Measurements from ENCODE around the gene RIPK4. TPM values are rescaled to one million over a fixed set of nuclear protein-coding genes. Genes with fewer than 3 reads are reported as not detected.

RIPK4 gene
- total RNA-seq, 4 donors from 2014 or later, result 4.4 to 20.5 (median 10.6) TPM

DNA sequence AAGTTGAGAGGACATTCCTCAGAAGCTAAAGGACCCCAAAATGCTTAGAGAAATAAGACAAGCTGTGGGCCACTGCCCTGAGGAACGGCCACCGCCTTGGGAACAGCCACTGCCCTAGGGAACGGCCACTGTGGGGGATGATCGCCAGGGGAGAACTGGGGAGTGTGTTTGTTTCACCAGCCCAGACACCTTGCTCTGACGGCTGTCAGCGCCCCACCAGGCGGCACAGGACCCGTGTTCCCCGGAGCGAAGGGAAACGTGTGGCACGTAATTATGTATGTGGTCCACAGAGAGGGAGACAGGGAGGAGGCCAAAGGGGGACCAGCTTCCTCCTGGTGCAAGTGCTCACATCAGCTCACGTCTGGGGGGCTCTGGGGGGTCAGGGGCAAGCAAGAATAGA, 45.8 kb upstream of the RIPK4 start:
- no peaks in the 10 kb centered on the region for H3K9me3 ChIP-seq
- WGBS, 2 donors (ENCODE audit: low coverage in 1 of 2), result 86 to 91% methylated on average over 7 to 13 of the region's 13 CpGs
- peaks cover 0 to 4% (median 2%) of the 10 kb centered on the region in 4 donors for H3K4me1 ChIP-seq
- TF ChIP-seq POLR2AphosphoS5 (IDR thresholded peaks at IDR 0.05), result no peak
- TF ChIP-seq, protein P1, sequence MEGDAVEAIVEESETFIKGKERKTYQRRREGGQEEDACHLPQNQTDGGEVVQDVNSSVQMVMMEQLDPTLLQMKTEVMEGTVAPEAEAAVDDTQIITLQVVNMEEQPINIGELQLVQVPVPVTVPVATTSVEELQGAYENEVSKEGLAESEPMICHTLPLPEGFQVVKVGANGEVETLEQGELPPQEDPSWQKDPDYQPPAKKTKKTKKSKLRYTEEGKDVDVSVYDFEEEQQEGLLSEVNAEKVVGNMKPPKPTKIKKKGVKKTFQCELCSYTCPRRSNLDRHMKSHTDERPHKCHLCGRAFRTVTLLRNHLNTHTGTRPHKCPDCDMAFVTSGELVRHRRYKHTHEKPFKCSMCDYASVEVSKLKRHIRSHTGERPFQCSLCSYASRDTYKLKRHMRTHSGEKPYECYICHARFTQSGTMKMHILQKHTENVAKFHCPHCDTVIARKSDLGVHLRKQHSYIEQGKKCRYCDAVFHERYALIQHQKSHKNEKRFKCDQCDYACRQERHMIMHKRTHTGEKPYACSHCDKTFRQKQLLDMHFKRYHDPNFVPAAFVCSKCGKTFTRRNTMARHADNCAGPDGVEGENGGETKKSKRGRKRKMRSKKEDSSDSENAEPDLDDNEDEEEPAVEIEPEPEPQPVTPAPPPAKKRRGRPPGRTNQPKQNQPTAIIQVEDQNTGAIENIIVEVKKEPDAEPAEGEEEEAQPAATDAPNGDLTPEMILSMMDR (IDR thresholded peaks at IDR 0.05), result no peak
- TF ChIP-seq EP300 (IDR thresholded peaks at IDR 0.05; ENCODE audit: low read depth), result no peak
- TF ChIP-seq POLR2A (IDR thresholded peaks at IDR 0.05), result no peak
- H3K36me3 ChIP-seq, result peaks cover 0 to 11% (median 0%) of the 10 kb centered on the region in 4 donors
- H3K27ac ChIP-seq, result no peak overlapping the region
- H3K4me3 ChIP-seq, result no peak overlapping the region
- intact Hi-C loops (cut with DNase I; ENCODE audit: low total_unique reads), result no loop called here
- H3K27me3 ChIP-seq, result no peaks in the 10 kb centered on the region
- in situ Hi-C loops (cut with MboI; ENCODE audit: low pct_ligation_motif_present in 1 of 4, low pct_unique_long_range_greater_than_20kb in 1 of 4, low sequenced_read_pairs in 3 of 4), result loop anchor here in 3 of 4 donors (25.0 kb wide), 2 partner anchors 100 to 300 kb away; no protein-coding TSS in a partner anchor
- no peak for DNase-seq

DNA sequence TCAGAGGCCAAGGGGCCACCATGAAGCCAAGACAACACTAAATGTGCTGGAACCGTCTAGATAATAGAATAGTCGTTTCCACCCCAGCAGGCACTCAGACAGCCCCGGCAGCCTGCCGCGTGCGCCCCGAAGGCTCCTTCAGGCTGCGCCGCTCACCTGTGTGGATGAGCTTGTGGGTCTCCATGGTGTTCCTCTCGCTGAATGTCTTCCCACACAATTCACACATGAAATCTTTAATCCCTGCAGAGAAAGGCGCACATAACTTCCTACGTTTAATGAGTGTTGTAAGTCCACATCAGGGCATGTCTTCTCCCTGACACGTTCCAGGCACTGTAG, 43.7 kb upstream of the RIPK4 start:
- Histone ChIP-seq H3K4me3 (no peak overlapping the region), H3K27ac (no peak overlapping the region), H3K4me1 (no peaks in the 10 kb centered on the region), H3K36me3 (peaks cover 0 to 11% (median 0%) of the 10 kb centered on the region in 4 donors), H3K9me3 (no peaks in the 10 kb centered on the region), H3K27me3 (no peaks in the 10 kb centered on the region)
- no peak for DNase-seq
- 96 to 100% methylated on average over 3 to 13 of the region's 13 CpGs for WGBS, 2 donors (ENCODE audit: low coverage in 1 of 2)
- in situ Hi-C loops (cut with MboI; ENCODE audit: low pct_ligation_motif_present in 1 of 4, low pct_unique_long_range_greater_than_20kb in 1 of 4, low sequenced_read_pairs in 3 of 4), result loop anchor here in 3 of 4 donors (25.0 kb wide), 2 partner anchors 102 to 302 kb away; no protein-coding TSS in a partner anchor
- intact Hi-C loops (cut with DNase I; ENCODE audit: low total_unique reads), result no loop called here
- no peak for TF ChIP-seq POLR2A (IDR thresholded peaks at IDR 0.05)
- TF ChIP-seq EP300 (IDR thresholded peaks at IDR 0.05; ENCODE audit: low read depth), result no peak
- TF ChIP-seq POLR2AphosphoS5 (IDR thresholded peaks at IDR 0.05), result no peak
- TF ChIP-seq, protein P1 (IDR thresholded peaks at IDR 0.05), result no peak

- H3K36me3 ChIP-seq, result peaks cover 0 to 5% (median 0%) of the 10 kb centered on the region in 4 donors
- no peak overlapping the region for H3K27ac ChIP-seq
- in situ Hi-C loops (cut with MboI; ENCODE audit: low pct_ligation_motif_present in 1 of 4, low pct_unique_long_range_greater_than_20kb in 1 of 4, low sequenced_read_pairs in 3 of 4) (loop anchor here in 3 of 4 donors (25.0 kb wide), 2 partner anchors 102 to 302 kb away; no protein-coding TSS in a partner anchor), intact Hi-C loops (cut with DNase I; ENCODE audit: low total_unique reads) (no loop called here)
- no peaks in the 10 kb centered on the region for H3K9me3 ChIP-seq
- TF ChIP-seq, protein P1 (IDR thresholded peaks at IDR 0.05), result no peak
- TF ChIP-seq POLR2A (IDR thresholded peaks at IDR 0.05), result no peak
- no peak for TF ChIP-seq EP300 (IDR thresholded peaks at IDR 0.05; ENCODE audit: low read depth)
- TF ChIP-seq POLR2AphosphoS5 (IDR thresholded peaks at IDR 0.05), result no peak
- no peaks in the 10 kb centered on the region for H3K4me1 ChIP-seq
- DNase-seq, result no peak
- WGBS, 2 donors (ENCODE audit: low coverage in 1 of 2), result 94 to 95% methylated on average over 8 to 34 of the region's 34 CpGs
- H3K4me3 ChIP-seq, result no peak overlapping the region
- no peaks in the 10 kb centered on the region for H3K27me3 ChIP-seq
Measured at GRCh38 chr21:41809891-41810596, 43.2 kb upstream of the RIPK4 start.

- no peak for DNase-seq
- 98 to 100% methylated on average over 11 to 22 of the region's 22 CpGs for WGBS, 2 donors (ENCODE audit: low coverage in 1 of 2)
- in situ Hi-C loops (cut with MboI; ENCODE audit: low pct_ligation_motif_present in 1 of 4, low pct_unique_long_range_greater_than_20kb in 1 of 4, low sequenced_read_pairs in 3 of 4), result loop anchor here in 3 of 4 donors (25.0 kb wide), 2 partner anchors 103 to 303 kb away; no protein-coding TSS in a partner anchor
- TF ChIP-seq POLR2A (IDR thresholded peaks at IDR 0.05), result no peak
- TF ChIP-seq, protein P1 (IDR thresholded peaks at IDR 0.05), result no peak
- TF ChIP-seq EP300 (IDR thresholded peaks at IDR 0.05; ENCODE audit: low read depth), result no peak
- no peak for TF ChIP-seq POLR2AphosphoS5 (IDR thresholded peaks at IDR 0.05)
- H3K36me3 ChIP-seq, result peaks cover 0 to 5% (median 0%) of the 10 kb centered on the region in 4 donors
- H3K4me1 ChIP-seq, result no peaks in the 10 kb centered on the region
- H3K27ac ChIP-seq, result no peak overlapping the region
- H3K4me3 ChIP-seq, result no peak overlapping the region
- intact Hi-C loops (cut with DNase I; ENCODE audit: low total_unique reads), result no loop called here
- H3K27me3 ChIP-seq, result no peaks in the 10 kb centered on the region
- H3K9me3 ChIP-seq, result no peaks in the 10 kb centered on the region
Measured at GRCh38 chr21:41808846-41809245, 42.0 kb upstream of the RIPK4 start.

Measured in transverse colon (tissue), 4 donors.